ENCODE results near the gene SEPHS1. TPM values are rescaled to one million over a fixed set of nuclear protein-coding genes. Genes with fewer than 3 reads are reported as not detected.

The SEPHS1 gene
- total and polyA plus RNA-seq, 2 experiments from 2014 or later = 45.9 to 52.8 TPM

DNA sequence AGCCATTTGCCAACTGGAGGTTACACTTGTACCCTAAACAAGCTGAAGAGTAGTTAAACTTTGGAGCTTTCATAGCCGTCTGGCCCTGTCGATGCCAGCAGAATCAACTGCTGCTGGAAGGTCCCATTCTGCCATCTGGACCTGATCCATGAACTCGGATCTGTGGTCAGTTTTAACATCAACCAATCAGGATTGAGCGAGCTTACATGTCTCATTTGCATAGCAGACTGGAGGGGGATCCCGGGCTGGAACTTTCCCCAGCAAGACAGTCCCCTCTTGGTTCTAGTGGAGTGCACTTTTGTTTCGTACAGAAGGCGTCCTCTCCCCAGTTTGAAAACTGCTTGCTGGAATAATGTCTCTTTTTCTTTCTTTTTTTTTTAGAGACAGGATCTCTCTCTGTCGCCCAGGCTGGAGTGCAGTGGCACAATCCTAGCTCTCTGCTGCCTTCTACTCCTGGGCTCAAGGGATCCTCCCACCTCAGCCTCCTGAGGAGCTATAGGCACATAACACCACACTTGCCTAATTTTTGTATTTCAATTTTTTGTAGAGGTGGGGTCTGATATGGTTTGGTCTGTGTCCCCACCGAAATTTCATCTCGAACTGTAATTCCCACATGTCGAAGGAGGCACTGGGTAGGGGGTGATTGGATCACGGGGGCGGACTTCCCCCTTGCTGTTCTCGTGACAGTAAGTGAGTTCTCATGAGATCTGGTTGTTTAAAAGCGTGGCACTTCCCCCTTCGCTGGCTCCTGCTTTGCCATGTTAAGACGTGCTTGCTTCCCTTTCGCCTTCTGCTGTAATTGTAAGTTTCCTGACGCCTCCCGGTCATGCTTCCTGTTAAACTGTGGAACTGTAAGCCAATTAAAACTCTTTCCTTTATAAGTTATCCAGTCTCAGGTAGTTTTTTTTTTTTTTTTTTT is 42.8 kb upstream of the SEPHS1 start:
- Histone ChIP-seq H3K4me3 (no peak overlapping the region), H3K4me1 (ENCODE audit: insufficient read depth) (no peaks in the 10 kb centered on the region), H3K79me2 (no peaks in the 10 kb centered on the region), H3K36me3 (replicated peaks; ENCODE audit: insufficient read depth, low read depth) (no peaks in the 10 kb centered on the region), H3K9me3 (ENCODE audit: low read depth) (no peaks in the 10 kb centered on the region), H3K27ac (no peak overlapping the region), H3K27me3 (no peaks in the 10 kb centered on the region), H3K4me2 (no peak overlapping the region), H3K9me2 (replicated peaks; ENCODE audit: insufficient read depth) (no peaks in the 10 kb centered on the region), H2AFZ (no peak overlapping the region), H4K20me1 (ENCODE audit: insufficient read depth, poor library complexity, severe bottlenecking) (no peaks in the 10 kb centered on the region)
- TF ChIP-seq EZH2 (IDR thresholded peaks at IDR 0.05; ENCODE audit: borderline replicate concordance) (no peak), EZH2phosphoT487 (IDR thresholded peaks at IDR 0.05; ENCODE audit: low read depth, severe bottlenecking, unreplicated experiment) (no peak)
- TF ChIP-seq, protein P1, sequence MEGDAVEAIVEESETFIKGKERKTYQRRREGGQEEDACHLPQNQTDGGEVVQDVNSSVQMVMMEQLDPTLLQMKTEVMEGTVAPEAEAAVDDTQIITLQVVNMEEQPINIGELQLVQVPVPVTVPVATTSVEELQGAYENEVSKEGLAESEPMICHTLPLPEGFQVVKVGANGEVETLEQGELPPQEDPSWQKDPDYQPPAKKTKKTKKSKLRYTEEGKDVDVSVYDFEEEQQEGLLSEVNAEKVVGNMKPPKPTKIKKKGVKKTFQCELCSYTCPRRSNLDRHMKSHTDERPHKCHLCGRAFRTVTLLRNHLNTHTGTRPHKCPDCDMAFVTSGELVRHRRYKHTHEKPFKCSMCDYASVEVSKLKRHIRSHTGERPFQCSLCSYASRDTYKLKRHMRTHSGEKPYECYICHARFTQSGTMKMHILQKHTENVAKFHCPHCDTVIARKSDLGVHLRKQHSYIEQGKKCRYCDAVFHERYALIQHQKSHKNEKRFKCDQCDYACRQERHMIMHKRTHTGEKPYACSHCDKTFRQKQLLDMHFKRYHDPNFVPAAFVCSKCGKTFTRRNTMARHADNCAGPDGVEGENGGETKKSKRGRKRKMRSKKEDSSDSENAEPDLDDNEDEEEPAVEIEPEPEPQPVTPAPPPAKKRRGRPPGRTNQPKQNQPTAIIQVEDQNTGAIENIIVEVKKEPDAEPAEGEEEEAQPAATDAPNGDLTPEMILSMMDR (IDR thresholded peaks at IDR 0.05; ENCODE audit: poor library complexity) = no peak
- DNase-seq (ENCODE audit: low spot score) = no peak
- 81% methylated on average over 20 of the region's 20 CpGs for WGBS (ENCODE audit: low lambda C conversion rate, missing lambda C conversion rate)

DNA sequence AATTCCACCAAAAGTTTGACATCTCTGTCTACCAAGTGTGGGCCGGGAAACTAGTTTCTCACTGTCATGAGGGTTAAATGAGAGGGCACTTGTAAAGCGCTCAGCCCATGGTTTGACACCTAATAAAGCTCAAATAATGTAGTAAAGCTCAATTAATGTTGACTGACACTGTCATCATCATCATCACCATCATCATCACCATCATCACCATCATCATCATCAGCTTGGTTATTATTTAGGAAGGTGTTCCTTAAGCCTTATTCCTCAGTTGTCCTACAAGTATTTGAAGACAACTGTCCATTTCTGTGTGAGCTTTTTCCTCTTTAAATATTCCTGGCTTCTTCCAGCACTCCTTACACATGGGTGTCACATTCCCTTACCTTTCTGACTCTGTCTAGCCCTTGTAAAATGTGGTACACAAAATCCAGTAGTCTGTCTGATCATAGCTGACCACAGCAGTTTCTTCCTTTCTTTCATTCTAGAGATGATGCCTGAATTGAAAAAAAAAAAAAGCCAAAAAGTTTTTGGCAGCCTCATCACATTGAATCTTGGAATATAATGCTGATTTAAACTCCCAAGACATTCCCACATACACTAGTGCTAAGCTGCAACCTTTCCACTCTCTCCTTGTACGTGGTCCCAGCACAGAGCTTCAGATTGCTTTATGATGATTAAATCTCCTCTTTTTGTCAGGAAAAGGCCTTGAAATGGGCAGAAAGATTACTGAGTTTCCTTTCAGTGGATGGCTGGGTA is 40.6 kb upstream of the SEPHS1 start:
- Histone ChIP-seq H3K9me3 (ENCODE audit: low read depth) (no peaks in the 10 kb centered on the region), H3K4me3 (no peak overlapping the region), H3K4me1 (ENCODE audit: insufficient read depth) (no peaks in the 10 kb centered on the region), H3K27ac (no peak overlapping the region), H3K27me3 (peaks cover 3% of the 10 kb centered on the region), H2AFZ (no peak overlapping the region), H3K4me2 (no peak overlapping the region), H3K36me3 (replicated peaks; ENCODE audit: insufficient read depth, low read depth) (no peaks in the 10 kb centered on the region), H3K9me2 (replicated peaks; ENCODE audit: insufficient read depth) (no peaks in the 10 kb centered on the region), H3K79me2 (no peaks in the 10 kb centered on the region), H4K20me1 (ENCODE audit: insufficient read depth, poor library complexity, severe bottlenecking) (no peaks in the 10 kb centered on the region)
- TF ChIP-seq EZH2phosphoT487 (IDR thresholded peaks at IDR 0.05; ENCODE audit: low read depth, severe bottlenecking, unreplicated experiment) = no peak
- TF ChIP-seq, protein P1 (IDR thresholded peaks at IDR 0.05; ENCODE audit: poor library complexity) = no peak
- no peak for TF ChIP-seq EZH2 (IDR thresholded peaks at IDR 0.05; ENCODE audit: borderline replicate concordance)
- no peak for DNase-seq (ENCODE audit: low spot score)
- 88% methylated on average over 3 of the region's 3 CpGs for WGBS (ENCODE audit: low lambda C conversion rate, missing lambda C conversion rate)

DNA sequence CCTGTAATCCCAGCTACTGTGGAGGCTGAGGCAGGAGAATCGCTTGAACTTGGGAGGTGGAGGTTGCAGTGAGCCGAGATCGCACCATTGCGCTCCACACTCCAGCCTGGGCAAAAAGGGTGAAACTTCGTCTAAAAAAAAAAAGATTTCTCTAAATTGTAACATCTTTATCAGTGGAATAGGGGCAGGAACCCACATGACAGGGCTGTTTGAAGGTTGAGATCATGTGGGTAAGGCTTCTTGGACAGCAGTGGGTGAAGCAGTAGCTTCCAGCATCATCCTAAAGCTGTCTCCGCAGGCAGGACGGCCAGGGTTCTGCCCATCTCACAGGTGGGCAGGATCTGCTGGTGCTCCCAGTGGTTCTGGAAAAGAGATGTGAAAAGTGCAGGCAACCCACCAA is 37.9 kb upstream of the SEPHS1 start:
- H2AFZ ChIP-seq = no peak overlapping the region
- H3K27me3 ChIP-seq = peaks cover 3% of the 10 kb centered on the region
- H3K4me2 ChIP-seq = no peak overlapping the region
- no peaks in the 10 kb centered on the region for H3K79me2 ChIP-seq
- no peak overlapping the region for H3K27ac ChIP-seq
- no peak overlapping the region for H3K4me3 ChIP-seq
- TF ChIP-seq, protein P1 (IDR thresholded peaks at IDR 0.05; ENCODE audit: poor library complexity) = no peak
- TF ChIP-seq EZH2 (IDR thresholded peaks at IDR 0.05; ENCODE audit: borderline replicate concordance) (no peak), EZH2phosphoT487 (IDR thresholded peaks at IDR 0.05; ENCODE audit: low read depth, severe bottlenecking, unreplicated experiment) (no peak)
- H3K9me2 ChIP-seq (replicated peaks; ENCODE audit: insufficient read depth) = no peaks in the 10 kb centered on the region
- no peaks in the 10 kb centered on the region for H3K9me3 ChIP-seq (ENCODE audit: low read depth)
- WGBS (ENCODE audit: low lambda C conversion rate, missing lambda C conversion rate) = 95% methylated on average over 7 of the region's 7 CpGs
- H3K36me3 ChIP-seq (replicated peaks; ENCODE audit: insufficient read depth, low read depth) = no peaks in the 10 kb centered on the region
- no peak for DNase-seq (ENCODE audit: low spot score)
- H4K20me1 ChIP-seq (ENCODE audit: insufficient read depth, poor library complexity, severe bottlenecking) = no peaks in the 10 kb centered on the region
- no peaks in the 10 kb centered on the region for H3K4me1 ChIP-seq (ENCODE audit: insufficient read depth)
